Measurements from ENCODE around the gene MRPS24.
A peak's percentile ranks its signal among the peaks of the same experiment; 100 is the strongest.
"Not testable (repeated sequence)": the region's sequence is repeated elsewhere in the genome, so short reads cannot be mapped to it uniquely, and the experiment has no call there.

Gene MRPS24

DNA sequence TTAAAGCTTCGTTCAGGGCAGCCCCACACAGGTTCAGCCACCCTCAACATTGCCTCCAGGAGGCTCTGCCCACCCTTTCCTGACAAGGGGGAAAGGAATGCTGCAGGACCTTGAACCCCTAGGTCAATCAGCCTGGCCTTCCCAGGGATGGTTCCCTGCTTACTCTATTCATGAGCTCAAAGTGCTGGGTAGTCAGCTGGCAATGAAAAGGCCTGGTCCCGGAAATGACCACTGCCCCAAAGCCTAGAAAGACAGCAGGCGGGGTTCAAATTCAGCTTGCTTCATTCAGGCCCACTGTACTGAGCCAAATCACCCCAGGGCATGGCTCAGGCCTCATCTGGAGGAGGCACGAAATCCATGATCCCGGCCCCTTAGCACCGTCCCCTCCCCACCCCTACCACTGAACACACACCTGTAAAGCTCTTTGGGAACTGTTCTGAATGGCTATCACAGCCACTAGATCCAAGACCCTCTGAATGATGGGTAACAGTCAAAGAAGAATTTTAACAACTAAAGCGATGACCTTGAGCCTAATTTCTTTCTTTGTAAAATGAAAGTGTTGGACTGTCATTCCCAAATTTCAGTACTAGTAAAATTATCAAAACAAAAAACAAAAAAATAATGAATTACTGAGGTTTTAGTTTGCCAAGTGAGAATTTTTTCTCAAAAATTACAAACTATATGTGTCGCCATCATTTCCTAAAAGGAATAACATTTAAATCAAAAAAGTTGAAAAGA, 36.1 kb upstream of the MRPS24 start:
- DNase-seq = no peak
- peak overlapping the region; percentile 82 to 90 for H3K27ac ChIP-seq
- intact Hi-C loops (cut with DNase I; ENCODE audit: low total_unique reads) = loop anchor here (5.0 kb wide), 1 partner anchor 33 kb away; no protein-coding TSS in a partner anchor
- peak overlapping the region; percentile 66 to 71 for H3K4me3 ChIP-seq
- H3K4me1 ChIP-seq = peaks cover 0 to 52% (median 34%) of the 10 kb centered on the region in 4 donors
- H3K9me3 ChIP-seq = no peaks in the 10 kb centered on the region
- no peaks in the 10 kb centered on the region for H3K27me3 ChIP-seq
- H3K36me3 ChIP-seq = no peaks in the 10 kb centered on the region
- TF ChIP-seq, protein P1, sequence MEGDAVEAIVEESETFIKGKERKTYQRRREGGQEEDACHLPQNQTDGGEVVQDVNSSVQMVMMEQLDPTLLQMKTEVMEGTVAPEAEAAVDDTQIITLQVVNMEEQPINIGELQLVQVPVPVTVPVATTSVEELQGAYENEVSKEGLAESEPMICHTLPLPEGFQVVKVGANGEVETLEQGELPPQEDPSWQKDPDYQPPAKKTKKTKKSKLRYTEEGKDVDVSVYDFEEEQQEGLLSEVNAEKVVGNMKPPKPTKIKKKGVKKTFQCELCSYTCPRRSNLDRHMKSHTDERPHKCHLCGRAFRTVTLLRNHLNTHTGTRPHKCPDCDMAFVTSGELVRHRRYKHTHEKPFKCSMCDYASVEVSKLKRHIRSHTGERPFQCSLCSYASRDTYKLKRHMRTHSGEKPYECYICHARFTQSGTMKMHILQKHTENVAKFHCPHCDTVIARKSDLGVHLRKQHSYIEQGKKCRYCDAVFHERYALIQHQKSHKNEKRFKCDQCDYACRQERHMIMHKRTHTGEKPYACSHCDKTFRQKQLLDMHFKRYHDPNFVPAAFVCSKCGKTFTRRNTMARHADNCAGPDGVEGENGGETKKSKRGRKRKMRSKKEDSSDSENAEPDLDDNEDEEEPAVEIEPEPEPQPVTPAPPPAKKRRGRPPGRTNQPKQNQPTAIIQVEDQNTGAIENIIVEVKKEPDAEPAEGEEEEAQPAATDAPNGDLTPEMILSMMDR (IDR thresholded peaks at IDR 0.05) = no peak

DNA sequence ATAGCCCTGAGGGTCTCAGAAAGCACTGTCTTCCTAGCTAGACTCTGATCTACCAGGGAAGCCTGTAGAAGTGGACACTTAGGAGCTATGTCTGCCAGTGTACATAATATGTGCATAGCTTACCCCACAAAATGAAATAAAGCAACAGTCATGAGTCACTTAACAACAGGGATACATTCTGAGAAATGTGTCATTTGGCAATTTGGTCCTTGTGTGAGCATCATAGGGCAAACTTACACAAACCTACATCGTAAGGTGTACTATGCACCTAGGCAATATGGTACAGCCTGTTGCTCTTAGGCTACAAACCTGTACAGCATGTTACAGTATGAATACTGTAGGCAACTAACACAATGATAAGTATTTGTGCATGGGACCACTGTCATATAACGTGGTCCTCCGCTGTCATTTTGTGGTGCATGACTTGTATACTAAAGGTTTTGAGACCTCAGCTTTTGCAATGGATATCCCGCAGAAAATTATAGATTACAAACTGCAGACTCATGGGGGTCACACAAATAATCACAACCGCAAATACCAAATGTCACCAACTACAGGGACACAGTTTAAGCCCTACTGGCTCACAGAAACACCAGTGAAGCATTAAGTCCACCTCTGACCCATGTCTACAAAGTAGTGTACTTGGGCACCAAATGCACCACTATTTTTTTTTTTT, 35.4 kb upstream of the MRPS24 start:
- H3K27ac ChIP-seq = peak overlapping the region; percentile 82 to 90
- DNase-seq = no peak
- H3K4me1 ChIP-seq = peaks cover 0 to 52% (median 34%) of the 10 kb centered on the region in 4 donors
- TF ChIP-seq, protein P1 (IDR thresholded peaks at IDR 0.05) = no peak
- no peaks in the 10 kb centered on the region for H3K27me3 ChIP-seq
- no peaks in the 10 kb centered on the region for H3K36me3 ChIP-seq
- H3K9me3 ChIP-seq = no peaks in the 10 kb centered on the region
- H3K4me3 ChIP-seq = peak overlapping the region; percentile 66 to 71
- intact Hi-C loops (cut with DNase I; ENCODE audit: low total_unique reads) = loop anchor here (5.0 kb wide), 1 partner anchor 32 kb away; no protein-coding TSS in a partner anchor

DNA sequence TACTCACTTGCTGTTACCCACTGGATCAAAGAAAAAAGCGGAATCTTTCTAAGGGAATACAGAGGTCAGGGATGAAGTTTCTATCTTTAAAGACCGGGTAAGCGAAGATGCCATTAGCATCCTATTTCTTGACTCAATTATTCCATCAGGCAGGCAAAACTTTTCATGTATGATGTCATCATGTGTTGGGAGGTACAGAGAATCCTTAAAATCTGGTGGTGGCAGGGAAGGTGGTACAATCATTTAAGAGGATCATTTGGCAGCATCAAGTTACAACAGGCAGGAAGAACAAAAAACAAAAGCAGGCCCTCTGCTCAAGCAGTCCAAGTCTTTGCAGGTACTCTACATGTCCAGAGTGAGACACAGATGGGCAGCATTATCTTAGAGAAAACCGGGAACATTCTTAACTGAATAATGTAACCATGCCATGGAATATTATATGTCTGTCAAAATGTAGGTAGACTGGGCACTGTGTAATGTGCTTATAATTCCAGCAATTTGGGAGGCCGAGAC, 33.3 kb upstream of the MRPS24 start:
- DNase-seq = no peak
- Histone ChIP-seq H3K4me3 (no peak overlapping the region), H3K9me3 (no peaks in the 10 kb centered on the region), H3K36me3 (no peaks in the 10 kb centered on the region), H3K27ac (no peak overlapping the region), H3K4me1 (peaks cover 0 to 57% (median 34%) of the 10 kb centered on the region in 4 donors), H3K27me3 (no peaks in the 10 kb centered on the region)
- TF ChIP-seq, protein P1 (IDR thresholded peaks at IDR 0.05) = no peak
- intact Hi-C loops (cut with DNase I; ENCODE audit: low total_unique reads) = no loop called here

DNA sequence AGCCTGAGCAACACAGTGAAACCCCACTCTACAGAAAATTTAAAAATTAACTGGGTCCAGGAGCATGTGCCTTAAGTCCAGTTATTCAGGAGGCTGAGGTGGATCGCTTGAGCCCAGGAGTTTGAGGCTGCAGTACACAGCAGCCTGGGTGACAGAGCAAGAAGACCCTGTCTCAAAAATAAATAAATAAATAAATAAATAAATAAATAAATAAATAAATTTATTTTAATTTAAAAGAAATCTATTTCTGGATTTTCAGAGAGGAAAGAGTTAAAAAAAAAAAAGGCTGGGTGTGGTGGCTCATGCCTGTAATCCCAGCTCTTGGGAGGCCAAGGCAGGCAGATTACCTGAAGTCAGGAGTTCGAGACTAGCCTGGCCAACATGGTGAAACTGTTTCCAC, 29.3 kb upstream of the MRPS24 start:
- intact Hi-C loops (cut with DNase I; ENCODE audit: low total_unique reads); H3K4me3 ChIP-seq; H3K9me3 ChIP-seq; H3K27me3 ChIP-seq; H3K27ac ChIP-seq; DNase-seq; H3K36me3 ChIP-seq: not testable (repeated sequence)
- H3K4me1 ChIP-seq = peaks cover 0 to 31% (median 17%) of the 10 kb centered on the region in 4 donors

DNA sequence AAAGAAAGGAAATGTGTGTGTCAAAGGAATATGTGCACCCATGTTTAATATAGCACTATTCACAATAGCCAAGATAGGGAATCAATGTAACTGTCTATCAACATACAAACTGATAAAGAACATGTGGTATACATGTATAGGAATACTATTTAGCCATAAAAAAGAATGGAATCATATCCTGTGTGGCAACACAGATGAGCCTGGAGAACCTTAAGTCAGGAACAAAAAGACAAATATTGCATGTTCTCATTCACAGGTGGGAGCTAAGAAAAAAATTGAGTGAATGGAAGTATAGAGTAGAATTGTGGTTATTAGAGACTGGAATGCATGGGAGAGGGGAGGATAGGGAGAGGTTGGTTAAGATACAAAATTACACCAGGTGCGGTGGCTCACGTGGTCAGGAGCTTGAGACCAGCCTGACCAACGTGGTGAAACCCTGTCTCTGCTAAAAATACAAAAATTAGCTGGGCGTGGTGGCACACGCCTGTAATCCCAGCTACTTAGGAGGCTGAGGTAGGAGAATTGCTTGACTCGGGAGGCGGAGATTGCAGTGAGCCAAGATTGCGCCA, 26.6 kb upstream of the MRPS24 start:
- H3K27ac ChIP-seq = no peak overlapping the region
- no peaks in the 10 kb centered on the region for H3K9me3 ChIP-seq
- peaks cover 0 to 30% (median 5%) of the 10 kb centered on the region in 4 donors for H3K4me1 ChIP-seq
- TF ChIP-seq, protein P1 (IDR thresholded peaks at IDR 0.05) = no peak
- no peak for DNase-seq
- H3K36me3 ChIP-seq = peaks cover 0 to 5% (median 0%) of the 10 kb centered on the region in 3 donors
- intact Hi-C loops (cut with DNase I; ENCODE audit: low total_unique reads) = no loop called here
- H3K4me3 ChIP-seq = no peak overlapping the region
- no peaks in the 10 kb centered on the region for H3K27me3 ChIP-seq
